Activated naive CD8-positive, alpha-beta T cell treated with anti-CD3 and anti-CD28 coated beads, Interleukin-2, amount 50 U/mL, for 24 hours (primary cell): ENCODE measurements around the gene CCDC30.
"Not testable (repeated sequence)": the region's sequence is repeated elsewhere in the genome, so short reads cannot be mapped to it uniquely, and the experiment has no call there.

Source experiments
- ATAC-seq: fragments of 150-1000 bp; cut with Tn5 transposase; one replicate; pipeline ENCODE4 v1.10.0; 2021
- DNase-seq: peaks from one replicate; pipeline ENCODE4 v3.0.0; 2021
- H3K27ac Mint-ChIP-seq: one replicate; pipeline ENCODE4 v1.8.0; 2021; ENCODE audit warnings: mild to moderate bottlenecking, mixed read lengths
- H3K27me3 Mint-ChIP-seq: one replicate; pipeline ENCODE4 v1.8.0; 2021; ENCODE audit warnings: mixed read lengths
- H3K36me3 Mint-ChIP-seq: one replicate; pipeline ENCODE4 v1.8.0; 2021; ENCODE audit warnings: low read depth, mixed read lengths
- H3K4me1 Mint-ChIP-seq: one replicate; pipeline ENCODE4 v1.8.0; 2021; ENCODE audit warnings: mixed read lengths
- H3K4me3 Mint-ChIP-seq: one replicate; pipeline ENCODE4 v1.8.0; 2021; ENCODE audit warnings: mild to moderate bottlenecking, moderate library complexity, mixed read lengths
- H3K9me3 Mint-ChIP-seq: one replicate; pipeline ENCODE4 v1.8.0; 2021; ENCODE audit warnings: mixed read lengths

Gene CCDC30

DNA sequence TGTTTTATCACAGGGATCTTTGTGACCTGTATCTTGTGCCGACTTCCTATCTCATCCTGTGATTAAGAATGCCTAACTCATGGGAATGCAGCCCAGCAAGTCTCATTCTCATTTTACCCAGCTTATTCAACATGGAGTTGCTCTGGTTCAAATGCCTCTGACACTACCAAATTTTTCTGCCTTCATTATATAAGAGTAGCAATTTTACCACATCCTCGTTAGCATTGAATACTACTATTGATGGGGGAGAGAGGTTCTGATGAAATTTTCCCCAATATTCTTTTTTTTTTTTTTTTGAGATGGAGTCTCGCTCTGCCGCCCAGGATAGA lies 150.7 kb downstream of the CCDC30 start:
- Mint-ChIP-seq H3K27ac (no peak overlapping the region), H3K27me3 (no peaks in the 10 kb centered on the region), H3K4me1 (no peaks in the 10 kb centered on the region), H3K9me3 (no peaks in the 10 kb centered on the region), H3K4me3 (no peak overlapping the region), H3K36me3 (no peaks in the 10 kb centered on the region)
- DNase-seq (no peak), ATAC-seq (no peak)

DNA sequence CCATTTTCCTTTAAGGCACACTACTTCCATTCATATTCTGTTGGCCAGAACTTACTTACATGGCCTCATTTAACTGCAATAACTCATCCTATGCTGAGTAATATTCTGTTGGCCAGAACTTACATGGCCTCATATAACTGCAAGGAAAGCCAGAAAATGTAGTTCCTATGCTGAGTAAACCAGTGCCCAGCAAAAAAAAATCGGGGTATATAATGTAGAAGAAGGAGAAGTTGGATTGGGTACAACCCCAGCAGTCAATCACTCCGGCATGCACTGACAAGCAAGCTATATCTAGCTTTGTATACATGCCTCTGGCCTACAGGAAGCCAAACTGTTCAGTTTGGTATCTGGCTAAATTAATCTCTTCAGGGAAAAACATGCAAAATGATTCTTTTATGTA lies 155.8 kb downstream of the CCDC30 start:
- Mint-ChIP-seq H3K27me3 (no peaks in the 10 kb centered on the region), H3K4me1 (no peaks in the 10 kb centered on the region), H3K27ac (no peak overlapping the region), H3K4me3 (no peak overlapping the region), H3K9me3 (no peaks in the 10 kb centered on the region), H3K36me3 (no peaks in the 10 kb centered on the region)
- no peak for ATAC-seq
- DNase-seq: no peak

DNA sequence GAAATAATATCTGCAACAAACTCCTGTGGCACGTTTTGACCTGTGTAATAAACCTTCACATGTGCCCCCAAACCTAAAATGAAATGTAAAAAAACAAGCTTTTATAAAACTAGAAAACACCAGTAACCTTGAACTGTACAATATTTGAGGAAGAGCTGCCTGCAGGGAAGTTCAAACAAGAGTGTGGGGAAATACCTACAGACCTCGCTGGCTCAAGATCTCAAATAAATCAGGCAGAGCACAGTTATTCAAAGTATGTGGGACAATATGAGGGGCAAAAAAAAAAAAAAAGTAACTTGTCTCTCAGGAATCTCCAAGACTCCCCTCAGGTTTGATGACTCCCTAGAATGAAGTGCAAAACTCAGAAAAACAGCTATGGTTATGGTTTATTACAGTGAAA lies 157.2 kb downstream of the CCDC30 start:
- DNase-seq: no peak
- Mint-ChIP-seq H3K27ac (no peak overlapping the region), H3K9me3 (no peaks in the 10 kb centered on the region), H3K27me3 (no peaks in the 10 kb centered on the region), H3K4me3 (no peak overlapping the region), H3K4me1 (no peaks in the 10 kb centered on the region), H3K36me3 (no peaks in the 10 kb centered on the region)
- ATAC-seq: no peak

- H3K36me3 Mint-ChIP-seq, DNase-seq, H3K4me1 Mint-ChIP-seq, H3K4me3 Mint-ChIP-seq, H3K27ac Mint-ChIP-seq, H3K27me3 Mint-ChIP-seq, ATAC-seq, H3K9me3 Mint-ChIP-seq: not testable (repeated sequence)
These were observed 158.1 kb downstream of the CCDC30 start for GRCh38 chr1:42621180-42621579.

DNA sequence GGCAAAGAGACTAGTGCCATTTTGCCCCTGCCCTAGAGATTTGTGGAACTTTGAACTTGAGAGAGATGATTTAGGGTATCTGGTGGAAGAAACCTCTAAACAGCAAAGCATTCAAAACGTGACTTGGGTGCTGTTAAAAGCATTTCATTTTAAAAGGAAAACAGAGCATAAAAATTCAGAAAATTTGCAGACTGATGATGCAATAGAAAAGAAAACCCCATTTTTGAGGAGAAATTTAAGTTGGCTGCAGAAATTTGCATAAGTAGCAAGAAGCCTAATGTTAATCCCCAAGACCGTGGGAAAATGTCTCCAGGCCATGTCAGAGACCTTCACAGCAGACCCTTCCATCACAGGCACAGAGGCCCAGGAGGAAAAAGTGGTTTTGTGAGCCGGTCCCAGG lies 164.1 kb downstream of the CCDC30 start:
- H3K4me1 Mint-ChIP-seq, ATAC-seq, DNase-seq, H3K27ac Mint-ChIP-seq, H3K4me3 Mint-ChIP-seq, H3K36me3 Mint-ChIP-seq, H3K27me3 Mint-ChIP-seq, H3K9me3 Mint-ChIP-seq: not testable (repeated sequence)

- DNase-seq (no peak), ATAC-seq (no peak)
- no peaks in the 10 kb centered on the region for H3K27me3 Mint-ChIP-seq
- H3K4me3 Mint-ChIP-seq: no peak overlapping the region
- no peaks in the 10 kb centered on the region for H3K9me3 Mint-ChIP-seq
- H3K4me1 Mint-ChIP-seq: no peaks in the 10 kb centered on the region
- no peaks in the 10 kb centered on the region for H3K36me3 Mint-ChIP-seq
- no peak overlapping the region for H3K27ac Mint-ChIP-seq
These were observed 176.0 kb downstream of the CCDC30 start for GRCh38 chr1:42639116-42639515.

DNA sequence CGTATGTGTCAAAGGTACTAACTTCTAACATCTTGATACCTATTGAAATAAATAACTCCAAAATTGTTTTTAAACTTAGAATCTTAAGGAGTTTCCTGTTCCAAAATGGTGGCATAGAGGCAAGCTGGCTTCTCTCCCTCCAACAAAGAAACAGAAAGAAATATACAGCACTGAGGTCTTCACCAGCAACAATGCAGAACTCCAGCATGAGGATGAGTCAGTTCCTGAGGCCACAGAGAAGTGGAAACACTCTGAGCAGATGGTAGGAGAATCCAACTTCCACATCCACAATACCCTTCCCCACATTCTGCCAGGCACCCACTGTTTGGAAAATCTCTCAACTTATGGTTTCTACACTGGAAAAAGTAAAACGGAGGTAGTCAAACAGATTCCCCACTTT lies 183.0 kb downstream of the CCDC30 start:
- DNase-seq (no peak), ATAC-seq (no peak)
- H3K36me3 Mint-ChIP-seq: peaks cover 5% of the 10 kb centered on the region
- H3K27ac Mint-ChIP-seq: no peak overlapping the region
- no peaks in the 10 kb centered on the region for H3K27me3 Mint-ChIP-seq
- H3K9me3 Mint-ChIP-seq: peaks cover 6% of the 10 kb centered on the region
- H3K4me1 Mint-ChIP-seq: no peaks in the 10 kb centered on the region
- no peak overlapping the region for H3K4me3 Mint-ChIP-seq

DNA sequence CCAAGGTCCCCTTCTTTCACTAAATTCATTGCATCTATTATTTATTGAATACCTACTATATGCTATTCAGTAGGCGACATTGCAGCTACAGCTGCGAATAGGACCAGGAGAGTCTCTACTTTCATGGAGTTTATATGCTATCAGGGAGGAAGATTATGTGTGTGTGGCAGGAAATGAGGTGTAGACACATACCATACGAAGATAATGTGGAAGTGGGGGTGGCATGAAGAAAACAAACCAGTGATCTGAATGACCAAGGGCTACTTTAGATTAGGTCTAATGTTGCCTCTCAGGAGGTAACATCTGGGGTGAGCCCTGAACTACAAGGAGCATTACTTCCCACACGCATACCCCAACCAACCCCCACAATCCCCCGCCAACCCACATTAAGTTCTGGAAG lies 194.1 kb downstream of the CCDC30 start:
- Mint-ChIP-seq H3K9me3 (no peaks in the 10 kb centered on the region), H3K27me3 (no peaks in the 10 kb centered on the region), H3K4me1 (peaks cover 46% of the 10 kb centered on the region), H3K4me3 (peak overlapping the region; percentile 96), H3K27ac (peak overlapping the region; percentile 96), H3K36me3 (peaks cover 25% of the 10 kb centered on the region)
- ATAC-seq (no peak), DNase-seq (no peak)

DNA sequence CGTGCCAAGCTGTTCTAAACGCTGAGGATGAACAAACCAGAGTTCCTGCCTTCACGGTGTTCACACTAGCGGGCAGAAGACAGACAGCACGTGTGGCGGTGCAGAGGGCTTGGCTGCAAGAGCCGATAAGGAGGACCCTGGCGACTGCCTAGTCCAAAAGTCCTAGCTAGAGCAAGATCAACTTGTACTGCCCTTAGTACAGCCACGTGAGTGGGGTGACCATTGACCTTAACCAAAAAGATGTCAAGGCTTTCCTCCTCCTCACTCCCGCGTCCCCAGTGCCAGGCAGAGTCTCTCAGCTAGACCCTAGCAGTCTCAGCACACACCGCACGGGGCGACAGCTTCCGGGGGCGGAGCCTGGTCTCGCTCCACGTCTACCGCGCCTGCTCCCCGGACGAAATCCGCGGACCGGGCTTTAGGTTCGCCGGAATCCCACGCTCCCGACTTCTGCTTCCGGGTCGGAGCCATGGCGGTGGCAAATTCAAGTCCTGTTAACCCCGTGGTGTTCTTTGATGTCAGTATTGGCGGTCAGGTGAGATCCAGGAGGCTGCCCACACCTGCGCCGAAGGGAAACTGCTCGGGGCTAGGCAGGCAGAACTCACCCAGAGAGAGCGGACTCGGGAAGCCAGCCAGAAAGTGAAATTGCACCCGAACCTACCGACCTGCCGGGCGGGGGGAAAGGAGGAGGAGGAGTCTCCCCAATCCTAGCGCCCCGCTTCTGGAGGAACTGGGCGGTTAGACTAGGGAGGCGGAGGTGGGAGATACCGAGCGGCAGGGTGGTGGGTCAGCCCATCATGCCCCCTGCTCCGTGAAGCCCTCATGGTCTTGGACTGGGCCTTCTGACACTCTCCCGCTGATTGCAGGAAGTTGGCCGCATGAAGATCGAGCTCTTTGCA lies 195.1 kb downstream of the CCDC30 start, which contains the start of gene PPIH:
PPIH (plus strand) TSS at position 443 of the 896 bp plus-strand sequence; CDS start at position 467, 24 bp downstream.
- Mint-ChIP-seq H3K27ac (peak within 1 kb of the TSS; percentile 96), H3K36me3 (peaks cover 32% of the 10 kb centered on the region), H3K4me3 (peak within 1 kb of the TSS; percentile 96), H3K4me1 (peaks cover 46% of the 10 kb centered on the region), H3K9me3 (no peaks in the 10 kb centered on the region), H3K27me3 (no peaks in the 10 kb centered on the region)
- ATAC-seq (peak; percentile 98), DNase-seq (peak; percentile 97)

GRCh38 chr1:42658877-42659337 lies 195.8 kb downstream of the CCDC30 start:
- Mint-ChIP-seq H3K36me3 (peaks cover 37% of the 10 kb centered on the region), H3K27me3 (no peaks in the 10 kb centered on the region), H3K27ac (peak overlapping the region; percentile 96), H3K4me3 (peak overlapping the region; percentile 96), H3K9me3 (no peaks in the 10 kb centered on the region), H3K4me1 (peaks cover 46% of the 10 kb centered on the region)
- ATAC-seq (no peak), DNase-seq (no peak)

GRCh38 chr1:42660907-42661500 lies 197.9 kb downstream of the CCDC30 start:
- Mint-ChIP-seq H3K4me1 (peaks cover 46% of the 10 kb centered on the region), H3K9me3 (no peaks in the 10 kb centered on the region), H3K36me3 (peaks cover 48% of the 10 kb centered on the region), H3K4me3 (peak overlapping the region; percentile 65), H3K27me3 (no peaks in the 10 kb centered on the region), H3K27ac (peak overlapping the region; percentile 86)
- ATAC-seq (peak; percentile 38), DNase-seq (no peak)

- H3K27me3 Mint-ChIP-seq: no peaks in the 10 kb centered on the region
- DNase-seq: no peak
- no peak overlapping the region for H3K27ac Mint-ChIP-seq
- H3K36me3 Mint-ChIP-seq: peaks cover 57% of the 10 kb centered on the region
- H3K4me3 Mint-ChIP-seq: no peak overlapping the region
- ATAC-seq: no peak
- H3K4me1 Mint-ChIP-seq: no peaks in the 10 kb centered on the region
- H3K9me3 Mint-ChIP-seq: no peaks in the 10 kb centered on the region
These were observed 206.8 kb downstream of the CCDC30 start for GRCh38 chr1:42669936-42670335.

DNA sequence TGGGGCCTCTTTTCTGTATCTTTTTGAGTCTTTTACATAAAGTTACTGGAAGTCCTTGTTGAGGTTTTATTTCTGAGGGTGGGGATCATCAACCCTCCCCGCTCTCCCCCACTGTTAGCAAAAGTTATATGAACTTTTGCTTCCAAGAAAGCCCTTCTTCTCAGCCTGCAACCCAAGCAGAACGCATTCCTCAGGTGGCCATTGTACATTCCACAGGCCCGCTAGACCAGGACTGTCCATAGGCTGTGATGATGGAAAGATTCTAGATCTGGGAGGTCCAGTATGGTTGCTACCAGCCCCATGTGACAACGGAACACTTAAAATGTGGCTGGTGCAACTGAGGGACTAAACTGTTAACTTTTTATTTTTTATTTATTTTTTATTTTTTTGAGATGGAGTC lies 207.3 kb downstream of the CCDC30 start:
- Mint-ChIP-seq H3K9me3 (no peaks in the 10 kb centered on the region), H3K27ac (no peak overlapping the region), H3K4me1 (no peaks in the 10 kb centered on the region), H3K4me3 (no peak overlapping the region), H3K27me3 (no peaks in the 10 kb centered on the region), H3K36me3 (peaks cover 56% of the 10 kb centered on the region)
- DNase-seq: no peak
- ATAC-seq: no peak

GRCh38 chr1:42674214-42674613 lies 211.1 kb downstream of the CCDC30 start:
- Mint-ChIP-seq H3K36me3 (peaks cover 38% of the 10 kb centered on the region), H3K9me3 (no peaks in the 10 kb centered on the region), H3K4me1 (no peaks in the 10 kb centered on the region), H3K27me3 (no peaks in the 10 kb centered on the region), H3K27ac (no peak overlapping the region), H3K4me3 (no peak overlapping the region)
- no peak for DNase-seq
- ATAC-seq: no peak

DNA sequence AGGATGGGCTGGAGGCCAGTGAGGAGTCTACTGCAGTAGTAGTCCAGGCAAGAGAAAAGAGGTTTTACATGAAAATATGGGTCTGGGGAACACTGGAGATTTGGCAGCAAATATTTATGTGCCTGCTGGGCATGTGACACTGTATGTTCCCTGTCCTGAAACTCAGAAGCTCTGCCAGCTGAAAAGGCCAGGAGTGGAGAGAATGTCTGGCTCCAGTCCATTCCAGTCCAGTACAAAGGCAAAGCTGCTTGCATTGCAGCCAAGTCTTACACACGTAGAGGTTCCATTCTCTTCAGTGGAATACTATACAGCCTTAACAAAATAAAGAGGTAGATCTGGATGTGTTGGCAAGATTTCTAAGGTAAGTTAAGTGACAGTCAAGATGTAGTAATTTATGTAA lies 211.6 kb downstream of the CCDC30 start:
- ATAC-seq: no peak

More for the DNA sequence above, 211.6 kb downstream of the CCDC30 start:
- Mint-ChIP-seq H3K4me1 (peaks cover under 1% of the 10 kb centered on the region), H3K27ac (no peak overlapping the region), H3K27me3 (no peaks in the 10 kb centered on the region), H3K4me3 (no peak overlapping the region), H3K36me3 (peaks cover 36% of the 10 kb centered on the region), H3K9me3 (no peaks in the 10 kb centered on the region)
- no peak for DNase-seq
